ENCODE measurements around the gene PRXL2C. TPM values are rescaled to one million over a fixed set of nuclear protein-coding genes. Genes with fewer than 3 reads are reported as not detected.

Gene PRXL2C
- total and polyA plus RNA-seq, 2 of the 13 experiments (the other 11 are each of a cell fraction or from before 2014, with no cell fraction given): 11.0 to 13.2 TPM

GRCh38 chr9:96644137-96644536, 11.0 kb downstream of the PRXL2C start (continued):
- TF ChIP-seq ZNF33B (CRISPR knock-in tag; IDR thresholded peaks at IDR 0.05): no peak
- TF ChIP-seq TBX2 (CRISPR knock-in tag; IDR thresholded peaks at IDR 0.05; ENCODE audit: borderline replicate concordance): peak; percentile 72
- TF ChIP-seq ZNF367 (CRISPR knock-in tag; IDR thresholded peaks at IDR 0.05; ENCODE audit: borderline replicate concordance): no peak
- TF ChIP-seq RNF2 (conservative IDR thresholded peaks at IDR 0.05; ENCODE audit: low read depth): no peak
- no peak for TF ChIP-seq KMT2A (CRISPR knock-in tag; IDR thresholded peaks at IDR 0.05)
- no peak for TF ChIP-seq ATF7 (IDR thresholded peaks at IDR 0.05)
- no peak for TF ChIP-seq ATF7 (CRISPR knock-in tag; IDR thresholded peaks at IDR 0.05)
- no peak for TF ChIP-seq NFYB (CRISPR knock-in tag; IDR thresholded peaks at IDR 0.05)
- TF ChIP-seq TFAP4 (IDR thresholded peaks at IDR 0.05; ENCODE audit: borderline replicate concordance, low read depth): peak; percentile 86

- no peaks in the 10 kb centered on the region for H3K27me3 ChIP-seq (ENCODE audit: control insufficient read depth in 1 of 2, insufficient read depth in 2 of 2, low read length in 2 of 2)
- no peak overlapping the region for H3K4me3 ChIP-seq (replicated peaks in 1 of 3; ENCODE audit: insufficient read depth in 1 of 3, low read depth in 2 of 3, low read length in 3 of 3)
- peak; percentile 70 for FAIRE-seq
- H3K27ac ChIP-seq (ENCODE audit: extremely low read length, insufficient read depth, low read length): peak overlapping the region; percentile 16
- intact Hi-C loops (cut with micrococcal nuclease; ENCODE audit: unreplicated experiment): no loop called here
- H3K36me3 ChIP-seq (replicated peaks in 1 of 2; ENCODE audit: control insufficient read depth in 1 of 2, insufficient read depth in 2 of 2, low read length in 2 of 2): peaks cover 3 to 8% of the 10 kb centered on the region in 2 experiments; a peak in 2 of 5 replicates
- no peaks in the 10 kb centered on the region for H3K9me3 ChIP-seq (ENCODE audit: low read length)
- ChIA-PET POLR2A (no interaction called here), CTCF (ENCODE audit: low intra/inter-chr PET ratio, low total read pairs) (no interaction called here)
- H3K79me2 ChIP-seq (ENCODE audit: insufficient read depth, low read length): no peaks in the 10 kb centered on the region
- peaks cover 21% of the 10 kb centered on the region for H3K4me1 ChIP-seq (ENCODE audit: insufficient read depth, low read length)
- no peak overlapping the region for H2AFZ ChIP-seq (ENCODE audit: low read length)
- BruUV-seq (replicated peaks): no TSS peak
- H3K4me2 ChIP-seq (ENCODE audit: low read depth, low read length): no peak overlapping the region
- in situ Hi-C loops (cut with HindIII; ENCODE audit: extremely low pct_ligation_motif_present, low pct_unique_long_range_greater_than_20kb): no loop called here
- 62% methylated on average over 3 of the region's 3 CpGs for WGBS (ENCODE audit: low lambda C conversion rate)
- DNase-seq (ENCODE audit: low spot score): peak; percentile 58
- H3K9ac ChIP-seq (ENCODE audit: insufficient read depth, low read depth, low read length): no peak overlapping the region
- peak; percentile 78 for ATAC-seq
- no peaks in the 10 kb centered on the region for H4K20me1 ChIP-seq (ENCODE audit: insufficient read depth, low read length)
- no peak for TF ChIP-seq YEATS4 (CRISPR knock-in tag; IDR thresholded peaks at IDR 0.05; ENCODE audit: borderline replicate concordance)
- no peak for TF ChIP-seq ZNF441 (CRISPR knock-in tag; IDR thresholded peaks at IDR 0.05; ENCODE audit: borderline replicate concordance)
- no peak for TF ChIP-seq ZNF34 (CRISPR knock-in tag; IDR thresholded peaks at IDR 0.05; ENCODE audit: borderline replicate concordance)
- TF ChIP-seq ZNF75D (CRISPR knock-in tag; IDR thresholded peaks at IDR 0.05; ENCODE audit: borderline replicate concordance): no peak
- TF ChIP-seq SOX13 (IDR thresholded peaks at IDR 0.05): no peak
- peak in 1 of 2 experiments; percentile 20; a peak in 1 of 4 replicates for TF ChIP-seq SOX13 (CRISPR knock-in tag; conservative IDR thresholded peaks at IDR 0.05 in 1 of 2, IDR thresholded peaks at IDR 0.05 in 1 of 2)
- 0 out of 2 replicates have a peak, but pooled peaks have one; percentile 31 for TF ChIP-seq NR2F6 (IDR thresholded peaks at IDR 0.05)
- peak; percentile 46; the same call in 1 of the 2 replicates for TF ChIP-seq NR2F6 (CRISPR knock-in tag; IDR thresholded peaks at IDR 0.05)
- TF ChIP-seq ZMAT3 (CRISPR knock-in tag; conservative IDR thresholded peaks at IDR 0.05): no peak
- no peak for TF ChIP-seq SRF (IDR thresholded peaks at IDR 0.05; ENCODE audit: low read depth, low read length)
- TF ChIP-seq ZBTB42 (CRISPR knock-in tag; IDR thresholded peaks at IDR 0.05): no peak
- TF ChIP-seq CENPBD1 (CRISPR knock-in tag; IDR thresholded peaks at IDR 0.05; ENCODE audit: borderline replicate concordance, low read depth): no peak
- no peak for TF ChIP-seq RFX5 (IDR thresholded peaks at IDR 0.05; ENCODE audit: low read depth, low read length)
- 0 out of 2 replicates have a peak, but pooled peaks have one; percentile 39 for TF ChIP-seq BHLHE40 (IDR thresholded peaks at IDR 0.05; ENCODE audit: low read length)
- no peak for TF ChIP-seq ZNF274 (CRISPR knock-in tag; IDR thresholded peaks at IDR 0.05)
- no peak for TF ChIP-seq FOXM1 (CRISPR knock-in tag; IDR thresholded peaks at IDR 0.05)
- no peak for TF ChIP-seq POLR2AphosphoS5 (IDR thresholded peaks at IDR 0.05; ENCODE audit: low read depth, low read length)
- TF ChIP-seq POLR2A (IDR thresholded peaks at IDR 0.05; ENCODE audit: insufficient read depth in 1 of 2, low read depth in 2 of 2, low read length in 2 of 2): no peak
- no peak for TF ChIP-seq ZNF766 (CRISPR knock-in tag; IDR thresholded peaks at IDR 0.05; ENCODE audit: borderline replicate concordance)
- no peak for TF ChIP-seq PHF8 (CRISPR knock-in tag; IDR thresholded peaks at IDR 0.05)
- no peak for TF ChIP-seq ZEB1 (IDR thresholded peaks at IDR 0.05; ENCODE audit: insufficient replicate concordance, low read depth)
Observed at GRCh38 chr9:96641514-96641913, 13.6 kb downstream of the PRXL2C start.
